NT2/D1 (cell line): ENCODE results near the gene OLFM3.

Experiments used
- DNase-seq: peaks from one replicate; pipeline ENCODE4 v3.0.0-alpha.2; 2011; ENCODE audit warnings: low read depth, low spot score
- H3K27me3 ChIP-seq: 2 replicates; pipeline ENCODE4 v1.6.0; 2011; ENCODE audit warnings: mild to moderate bottlenecking; ENCODE audit not compliant: insufficient read length, insufficient read depth
- H3K36me3 ChIP-seq: 2 replicates; pipeline ENCODE4 v1.6.1; 2011; ENCODE audit warnings: mild to moderate bottlenecking, low read length, mixed read lengths; ENCODE audit not compliant: insufficient read depth, insufficient read length
- H3K4me1 ChIP-seq: 2 replicates; pipeline ENCODE4 v1.5.1; 2011; ENCODE audit not compliant: insufficient read depth, insufficient read length
- H3K4me3 ChIP-seq: 2 replicates; pipeline ENCODE4 v1.5.1; 2011; ENCODE audit warnings: low read depth; ENCODE audit not compliant: insufficient read length
- H3K9ac ChIP-seq: 2 replicates; pipeline ENCODE4 v1.6.0; 2011; ENCODE audit warnings: low read depth; ENCODE audit not compliant: insufficient read length
- H3K9me3 ChIP-seq: 2 replicates; pipeline ENCODE4 v1.5.1; 2011; ENCODE audit warnings: mild to moderate bottlenecking, low read length; ENCODE audit not compliant: insufficient read depth
- SUZ12 ChIP-seq: IDR thresholded peaks from 2 replicates; pipeline ENCODE4 v1.6.1; 2011; ENCODE audit not compliant: insufficient read length, insufficient read depth; ENCODE audit errors: extremely low read depth
- YY1 ChIP-seq: IDR thresholded peaks from 2 replicates; pipeline ENCODE4 v1.6.1; 2011; ENCODE audit not compliant: insufficient read length, insufficient read depth
- ZNF274 ChIP-seq: IDR thresholded peaks from 2 replicates; pipeline ENCODE4 v1.6.1; 2011; ENCODE audit warnings: mild to moderate bottlenecking, low read depth, low read length

Gene OLFM3

DNA sequence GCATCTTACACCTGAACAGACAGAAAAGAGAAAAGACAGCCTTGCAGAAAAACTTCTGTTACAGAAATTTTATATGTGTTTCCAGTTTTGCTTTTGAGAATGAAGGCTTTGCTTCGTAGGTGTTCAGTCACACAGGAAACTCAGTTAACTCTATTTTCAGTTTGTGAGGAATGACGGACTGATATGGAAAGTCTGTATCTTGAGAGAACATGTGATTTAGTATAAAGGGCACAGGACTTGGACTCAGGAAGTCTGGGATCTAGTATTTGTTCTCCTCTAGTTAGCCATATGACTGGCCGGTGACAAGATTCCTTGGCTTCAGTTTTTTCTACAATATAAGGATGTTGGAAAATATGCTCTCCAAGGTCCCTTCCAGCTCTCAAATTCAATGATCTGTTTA is 149.1 kb downstream of the OLFM3 start:
- Histone ChIP-seq H3K4me3 (no peak overlapping the region), H3K4me1 (no peaks in the 10 kb centered on the region), H3K9ac (no peak overlapping the region), H3K36me3 (no peaks in the 10 kb centered on the region), H3K27me3 (no peaks in the 10 kb centered on the region), H3K9me3 (no peaks in the 10 kb centered on the region)
- DNase-seq = no peak
- TF ChIP-seq ZNF274 (no peak), YY1 (no peak), SUZ12 (no peak)

DNA sequence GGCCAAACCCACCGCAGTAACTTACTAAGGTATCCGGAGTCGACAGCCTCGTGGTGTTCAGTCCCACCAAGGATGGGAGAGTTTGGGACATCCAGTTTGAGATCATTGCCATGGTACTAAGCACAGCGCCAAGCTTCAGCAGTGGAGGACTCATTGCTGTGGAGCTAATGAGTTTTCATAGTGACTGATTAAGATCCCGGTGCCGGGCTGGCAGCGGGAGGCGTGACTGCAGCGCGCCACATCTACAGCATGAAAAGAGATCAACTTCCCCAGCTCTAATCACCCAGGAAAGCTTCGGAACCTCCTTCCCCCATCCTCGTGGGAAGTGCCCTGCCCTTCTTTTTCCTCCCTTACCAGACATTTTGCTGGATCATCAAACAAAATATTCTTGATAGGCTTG is 149.9 kb downstream of the OLFM3 start:
- H3K27me3 ChIP-seq = no peaks in the 10 kb centered on the region
- no peak overlapping the region for H3K9ac ChIP-seq
- TF ChIP-seq YY1 (no peak), ZNF274 (no peak), SUZ12 (no peak)
- no peak overlapping the region for H3K4me3 ChIP-seq
- H3K36me3 ChIP-seq = no peaks in the 10 kb centered on the region
- no peaks in the 10 kb centered on the region for H3K4me1 ChIP-seq
- H3K9me3 ChIP-seq = no peaks in the 10 kb centered on the region
- no peak for DNase-seq

- Histone ChIP-seq H3K4me1 (no peaks in the 10 kb centered on the region), H3K9ac (no peak overlapping the region), H3K4me3 (no peak overlapping the region), H3K36me3 (no peaks in the 10 kb centered on the region), H3K9me3 (no peaks in the 10 kb centered on the region), H3K27me3 (no peaks in the 10 kb centered on the region)
- TF ChIP-seq SUZ12 = no peak
- TF ChIP-seq ZNF274 = no peak
- peak; percentile 49 for DNase-seq
Measured at GRCh38 chr1:101843160-101843559, 153.6 kb downstream of the OLFM3 start.

GRCh38 chr1:101841824-101842223 is 154.9 kb downstream of the OLFM3 start:
- no peak overlapping the region for H3K4me3 ChIP-seq
- TF ChIP-seq SUZ12 (no peak), YY1 (no peak), ZNF274 (no peak)
- H3K9me3 ChIP-seq = no peaks in the 10 kb centered on the region
- no peaks in the 10 kb centered on the region for H3K4me1 ChIP-seq
- H3K9ac ChIP-seq = no peak overlapping the region
- no peaks in the 10 kb centered on the region for H3K36me3 ChIP-seq
- DNase-seq = no peak
- no peaks in the 10 kb centered on the region for H3K27me3 ChIP-seq

DNA sequence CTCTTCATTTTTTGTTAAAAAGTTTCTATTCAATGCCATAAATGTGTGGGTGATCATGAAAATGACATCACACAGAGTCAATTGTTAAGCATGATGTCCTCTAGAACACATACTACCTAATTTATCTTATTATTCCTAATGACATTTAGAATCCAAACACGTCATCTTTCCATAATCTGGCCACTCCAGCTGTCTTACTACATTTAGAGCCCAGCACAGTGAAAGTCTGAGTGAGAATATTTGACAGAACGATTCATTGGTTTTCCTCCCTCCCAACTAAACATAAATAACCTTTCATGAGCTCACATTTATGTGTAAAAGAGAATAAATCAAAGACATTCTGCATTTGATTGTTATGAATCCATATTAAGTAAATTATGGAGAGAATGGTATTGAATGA is 160.7 kb downstream of the OLFM3 start:
- no peaks in the 10 kb centered on the region for H3K9me3 ChIP-seq
- DNase-seq = no peak
- no peak overlapping the region for H3K9ac ChIP-seq
- no peaks in the 10 kb centered on the region for H3K27me3 ChIP-seq
- H3K4me3 ChIP-seq = no peak overlapping the region
- H3K36me3 ChIP-seq = no peaks in the 10 kb centered on the region
- no peaks in the 10 kb centered on the region for H3K4me1 ChIP-seq
- TF ChIP-seq ZNF274 (no peak), YY1 (no peak), SUZ12 (no peak)

DNA sequence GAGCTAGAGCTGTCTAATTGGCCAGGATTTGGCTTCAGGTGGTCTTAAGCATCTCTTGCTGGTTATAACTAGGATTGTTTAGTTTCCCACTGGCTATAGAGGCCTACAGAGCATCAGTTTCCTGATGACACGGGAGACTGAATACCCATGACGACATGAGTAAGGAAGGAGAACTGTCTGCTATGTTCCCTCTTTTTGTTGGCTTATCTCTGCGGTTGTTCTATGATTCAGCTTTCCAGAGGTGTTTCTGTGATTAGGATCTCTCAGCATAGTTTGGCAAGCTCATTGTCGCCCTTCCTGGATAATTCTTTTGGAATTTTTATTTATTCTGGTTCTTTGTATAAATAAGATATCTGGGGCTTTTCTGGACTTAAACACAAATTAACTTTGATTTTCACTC is 163.4 kb downstream of the OLFM3 start:
- no peak for DNase-seq
- H3K4me1 ChIP-seq = no peaks in the 10 kb centered on the region
- TF ChIP-seq ZNF274 (no peak), YY1 (no peak), SUZ12 (no peak)
- H3K27me3 ChIP-seq = no peaks in the 10 kb centered on the region
- H3K9me3 ChIP-seq = no peaks in the 10 kb centered on the region
- H3K36me3 ChIP-seq = no peaks in the 10 kb centered on the region
- H3K4me3 ChIP-seq = no peak overlapping the region
- no peak overlapping the region for H3K9ac ChIP-seq

- no peak overlapping the region for H3K4me3 ChIP-seq
- H3K9ac ChIP-seq = no peak overlapping the region
- H3K27me3 ChIP-seq = no peaks in the 10 kb centered on the region
- no peak for DNase-seq
- no peaks in the 10 kb centered on the region for H3K4me1 ChIP-seq
- H3K9me3 ChIP-seq = no peaks in the 10 kb centered on the region
- TF ChIP-seq YY1 (no peak), SUZ12 (no peak)
- H3K36me3 ChIP-seq = no peaks in the 10 kb centered on the region
Measured at GRCh38 chr1:101826416-101826815, 170.3 kb downstream of the OLFM3 start.

DNA sequence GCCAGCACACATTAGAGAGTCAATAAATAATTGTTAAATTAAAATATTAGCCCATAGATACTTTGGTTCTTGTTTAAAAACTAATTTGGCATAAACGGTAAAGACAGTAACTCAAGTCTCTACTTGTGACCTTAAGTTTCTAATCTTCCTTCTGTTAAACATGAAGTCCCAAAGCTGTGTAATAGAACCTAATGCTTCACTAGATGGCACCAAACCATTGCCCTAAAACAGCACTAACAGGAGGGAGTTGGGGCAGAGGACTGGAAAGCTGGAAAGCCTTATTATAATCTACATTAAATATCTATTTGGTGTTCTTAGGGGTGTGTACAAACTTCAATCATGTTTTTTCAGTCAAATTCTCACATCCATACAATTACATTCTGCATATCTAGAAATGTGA is 176.7 kb downstream of the OLFM3 start:
- TF ChIP-seq SUZ12 (no peak), ZNF274 (no peak), YY1 (no peak)
- Histone ChIP-seq H3K4me3 (no peak overlapping the region), H3K36me3 (no peaks in the 10 kb centered on the region), H3K27me3 (no peaks in the 10 kb centered on the region), H3K4me1 (no peaks in the 10 kb centered on the region), H3K9ac (no peak overlapping the region), H3K9me3 (no peaks in the 10 kb centered on the region)
- peak; percentile 43 for DNase-seq
